Panc1 (cell line): ENCODE data around the gene ULK3. TPM values are rescaled to one million over a fixed set of nuclear protein-coding genes. Genes with fewer than 3 reads are reported as not detected.

ENCODE experiments used
- ATAC-seq: fragments of 200-7000 bp; cut with Tn5 transposase; 2 replicates; pipeline ENCODE4 v1.9.1; 2020; ENCODE audit warnings: mild to moderate bottlenecking, moderate library complexity
- BruUV-seq: library from RNA; stranded (reverse); fragments of 400-500 nt; replicated peaks from 2 replicates; lab custom pipeline; 2021; lab: Mats Ljungman, UMichigan
- CTCF ChIA-PET: fragments of 300-600 bp; sonication (Branson Sonifier 250); formaldehyde crosslinking; loops from one replicate; lab custom pipeline; 2022; ENCODE audit warnings: antibody characterized with exemption; lab: Charles Lee
- POLR2A ChIA-PET: fragments of 300-600 bp; sonication (Branson Sonifier 250); formaldehyde crosslinking; loops from one replicate; lab custom pipeline; 2022; ENCODE audit warnings: antibody characterized with exemption; lab: Charles Lee
- DNase-seq: peaks from one replicate; pipeline ENCODE4 v3.0.0-alpha.2; 2010; ENCODE audit warnings: low read depth, low spot score
- H3K27ac ChIP-seq: 2 replicates; pipeline ENCODE4 v1.5.1; 2011; ENCODE audit warnings: mild to moderate bottlenecking, low read length, inconsistent platforms
- H3K27me3 ChIP-seq: fragments of 200-500 bp; sonication (Bioruptor generic); 2 replicates; pipeline ENCODE4 v1.6.0; 2014; ENCODE audit warnings: low read length, inconsistent platforms; ENCODE audit not compliant: control insufficient read depth, insufficient read depth
- H3K36me3 ChIP-seq: fragments of 200-500 bp; sonication (Bioruptor generic); 2 replicates; pipeline ENCODE4 v1.5.1; 2014; ENCODE audit warnings: inconsistent platforms, mild to moderate bottlenecking, low read length, moderate library complexity; ENCODE audit not compliant: control insufficient read depth, insufficient read depth
- H3K4me1 ChIP-seq: 2 replicates; pipeline ENCODE4 v1.5.1; 2011; ENCODE audit warnings: inconsistent platforms, mild to moderate bottlenecking, low read length, moderate library complexity; ENCODE audit not compliant: control insufficient read depth, insufficient read depth
- H3K4me3 ChIP-seq, 2 experiments: 2 replicates each; pipeline ENCODE4 v1.5.1; 2011 to 2012; ENCODE audit warnings: low read depth in 2 of 2, low read length in 2 of 2, mild to moderate bottlenecking in 2 of 2, inconsistent platforms in 1 of 2, moderate library complexity in 1 of 2
- H3K9me3 ChIP-seq: fragments of 200-500 bp; sonication (Bioruptor generic); 2 replicates; pipeline ENCODE4 v1.5.1; 2014; ENCODE audit warnings: low read depth, mild to moderate bottlenecking, inconsistent platforms, low read length, moderate library complexity; ENCODE audit not compliant: control insufficient read depth, insufficient read depth
- POLR2AphosphoS5 ChIP-seq: IDR thresholded peaks from 2 replicates; pipeline ENCODE4 v1.6.1; 2012; ENCODE audit warnings: mild to moderate bottlenecking, low read depth, low read length, moderate library complexity
- SIN3A ChIP-seq: IDR thresholded peaks from 2 replicates; pipeline ENCODE4 v1.6.1; 2012; ENCODE audit warnings: low read depth, mild to moderate bottlenecking, low read length, moderate library complexity, borderline replicate concordance; ENCODE audit not compliant: insufficient read depth
- TCF7L2 ChIP-seq: IDR thresholded peaks from 2 replicates; pipeline ENCODE4 v1.6.1; 2011; ENCODE audit warnings: mild to moderate bottlenecking, low read depth, low read length, inconsistent platforms
- in situ Hi-C: cut with HindIII; loops from 2 replicates; pipeline ENCODE4 v1.10.0; 2016; ENCODE audit warnings: low sequenced_read_pairs, low pct_unique_long_range_greater_than_20kb
- intact Hi-C: fragments of 100-400 bp; cut with micrococcal nuclease; formaldehyde crosslinking; loops from one replicate; pipeline ENCODE4 v1.10.0; 2022; ENCODE audit not compliant: unreplicated experiment
- total RNA-seq: library from RNA; stranded (reverse); gene quantifications from one replicate; pipeline ENCODE4 v1.2.1, GENCODE V29; 2021; ENCODE audit not compliant: unreplicated experiment
- TF ChIP-seq, protein P1 (sequence below): fragments of 450-650 bp; IDR thresholded peaks from 2 replicates; pipeline ENCODE4 v1.5.1; 2017; ENCODE audit warnings: mild to moderate bottlenecking
- TF ChIP-seq, protein P2 (sequence below), 2 experiments: IDR thresholded peaks; 2 replicates each; pipeline ENCODE4 v1.6.1; 2011 to 2012; ENCODE audit warnings: low read depth in 2 of 2, control low read depth in 1 of 2, low read length in 1 of 2, mild to moderate bottlenecking in 1 of 2, moderate library complexity in 1 of 2; ENCODE audit not compliant: insufficient read depth in 1 of 2

Gene ULK3
- total RNA-seq, 1 experiment from 2014 or later, result 73.3 TPM

- no peak for TF ChIP-seq POLR2AphosphoS5
- TF ChIP-seq, protein P1, sequence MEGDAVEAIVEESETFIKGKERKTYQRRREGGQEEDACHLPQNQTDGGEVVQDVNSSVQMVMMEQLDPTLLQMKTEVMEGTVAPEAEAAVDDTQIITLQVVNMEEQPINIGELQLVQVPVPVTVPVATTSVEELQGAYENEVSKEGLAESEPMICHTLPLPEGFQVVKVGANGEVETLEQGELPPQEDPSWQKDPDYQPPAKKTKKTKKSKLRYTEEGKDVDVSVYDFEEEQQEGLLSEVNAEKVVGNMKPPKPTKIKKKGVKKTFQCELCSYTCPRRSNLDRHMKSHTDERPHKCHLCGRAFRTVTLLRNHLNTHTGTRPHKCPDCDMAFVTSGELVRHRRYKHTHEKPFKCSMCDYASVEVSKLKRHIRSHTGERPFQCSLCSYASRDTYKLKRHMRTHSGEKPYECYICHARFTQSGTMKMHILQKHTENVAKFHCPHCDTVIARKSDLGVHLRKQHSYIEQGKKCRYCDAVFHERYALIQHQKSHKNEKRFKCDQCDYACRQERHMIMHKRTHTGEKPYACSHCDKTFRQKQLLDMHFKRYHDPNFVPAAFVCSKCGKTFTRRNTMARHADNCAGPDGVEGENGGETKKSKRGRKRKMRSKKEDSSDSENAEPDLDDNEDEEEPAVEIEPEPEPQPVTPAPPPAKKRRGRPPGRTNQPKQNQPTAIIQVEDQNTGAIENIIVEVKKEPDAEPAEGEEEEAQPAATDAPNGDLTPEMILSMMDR, result no peak
- no peak for TF ChIP-seq TCF7L2
- TF ChIP-seq, protein P2, sequence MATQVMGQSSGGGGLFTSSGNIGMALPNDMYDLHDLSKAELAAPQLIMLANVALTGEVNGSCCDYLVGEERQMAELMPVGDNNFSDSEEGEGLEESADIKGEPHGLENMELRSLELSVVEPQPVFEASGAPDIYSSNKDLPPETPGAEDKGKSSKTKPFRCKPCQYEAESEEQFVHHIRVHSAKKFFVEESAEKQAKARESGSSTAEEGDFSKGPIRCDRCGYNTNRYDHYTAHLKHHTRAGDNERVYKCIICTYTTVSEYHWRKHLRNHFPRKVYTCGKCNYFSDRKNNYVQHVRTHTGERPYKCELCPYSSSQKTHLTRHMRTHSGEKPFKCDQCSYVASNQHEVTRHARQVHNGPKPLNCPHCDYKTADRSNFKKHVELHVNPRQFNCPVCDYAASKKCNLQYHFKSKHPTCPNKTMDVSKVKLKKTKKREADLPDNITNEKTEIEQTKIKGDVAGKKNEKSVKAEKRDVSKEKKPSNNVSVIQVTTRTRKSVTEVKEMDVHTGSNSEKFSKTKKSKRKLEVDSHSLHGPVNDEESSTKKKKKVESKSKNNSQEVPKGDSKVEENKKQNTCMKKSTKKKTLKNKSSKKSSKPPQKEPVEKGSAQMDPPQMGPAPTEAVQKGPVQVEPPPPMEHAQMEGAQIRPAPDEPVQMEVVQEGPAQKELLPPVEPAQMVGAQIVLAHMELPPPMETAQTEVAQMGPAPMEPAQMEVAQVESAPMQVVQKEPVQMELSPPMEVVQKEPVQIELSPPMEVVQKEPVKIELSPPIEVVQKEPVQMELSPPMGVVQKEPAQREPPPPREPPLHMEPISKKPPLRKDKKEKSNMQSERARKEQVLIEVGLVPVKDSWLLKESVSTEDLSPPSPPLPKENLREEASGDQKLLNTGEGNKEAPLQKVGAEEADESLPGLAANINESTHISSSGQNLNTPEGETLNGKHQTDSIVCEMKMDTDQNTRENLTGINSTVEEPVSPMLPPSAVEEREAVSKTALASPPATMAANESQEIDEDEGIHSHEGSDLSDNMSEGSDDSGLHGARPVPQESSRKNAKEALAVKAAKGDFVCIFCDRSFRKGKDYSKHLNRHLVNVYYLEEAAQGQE (IDR thresholded peaks at IDR 0.05; ENCODE audit: insufficient read depth in 1 of 2, low read depth in 2 of 2, low read length in 1 of 2), result no peak
- TF ChIP-seq SIN3A, result no peak
- ChIA-PET POLR2A (no interaction called here), CTCF (no interaction called here)
- DNase-seq, result no peak
- Histone ChIP-seq H3K27me3 (no peaks in the 10 kb centered on the region), H3K9me3 (no peaks in the 10 kb centered on the region), H3K36me3 (no peaks in the 10 kb centered on the region), H3K27ac (no peak overlapping the region), H3K4me1 (peaks cover 55% of the 10 kb centered on the region), H3K4me3 (no peak overlapping the region)
- intact Hi-C loops, result no loop called here
- BruUV-seq, result no TSS peak
- in situ Hi-C loops, result no loop called here
- no peak for ATAC-seq
These were observed 53.2 kb downstream of the ULK3 start for GRCh38 chr15:74789741-74790079.

DNA sequence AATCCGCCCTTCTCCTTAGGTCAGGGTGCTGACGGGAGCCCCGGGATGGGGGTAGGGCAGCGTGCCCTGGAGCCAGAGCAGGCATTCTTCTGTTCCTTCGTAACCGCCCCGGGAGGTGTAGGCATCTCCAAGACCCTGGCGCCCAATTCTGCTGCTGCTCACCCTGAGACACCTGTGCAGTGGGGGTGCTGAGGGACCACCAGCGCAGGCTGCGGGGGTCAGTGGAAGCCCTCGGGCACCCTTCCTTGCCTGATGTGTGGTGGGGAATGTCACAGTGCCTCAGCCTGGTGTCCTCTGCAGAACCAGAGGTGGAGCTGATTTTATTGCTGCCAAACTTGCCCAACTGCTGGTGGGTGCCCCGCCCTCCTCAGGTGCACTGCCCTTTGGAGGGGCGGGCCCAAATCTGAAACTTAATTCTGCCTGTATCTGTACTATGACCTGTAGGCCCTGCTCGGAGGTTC is 53.8 kb downstream of the ULK3 start:
- CTCF ChIA-PET, result no interaction called here
- BruUV-seq, result no TSS peak
- no peak for DNase-seq
- TF ChIP-seq, protein P1, result no peak
- TF ChIP-seq POLR2AphosphoS5, result no peak
- TF ChIP-seq, protein P2 (IDR thresholded peaks at IDR 0.05; ENCODE audit: insufficient read depth in 1 of 2, low read depth in 2 of 2, low read length in 1 of 2), result no peak
- TF ChIP-seq TCF7L2, result no peak
- TF ChIP-seq SIN3A, result no peak
- in situ Hi-C loops, result no loop called here
- Histone ChIP-seq H3K36me3 (no peaks in the 10 kb centered on the region), H3K4me1 (peaks cover 59% of the 10 kb centered on the region), H3K27me3 (no peaks in the 10 kb centered on the region), H3K4me3 (no peak overlapping the region), H3K9me3 (no peaks in the 10 kb centered on the region), H3K27ac (no peak overlapping the region)
- no peak for ATAC-seq
- intact Hi-C loops, result no loop called here
- POLR2A ChIA-PET, result no interaction called here
